HL-60 (cell line): ENCODE results near the gene GRM5.

Source experiments
- DNase-seq, 2 experiments: peaks; one replicate each; pipeline ENCODE4 v3.0.0-alpha.2; 2010 to 2020; ENCODE audit warnings: low read depth in 1 of 2, low spot score in 1 of 2
- H3K27ac ChIP-seq: fragments of 250-450 bp; sonication (Bioruptor Pico); replicated peaks from 2 replicates; pipeline ENCODE4 v1.5.1; 2020; ENCODE audit warnings: mild to moderate bottlenecking, moderate library complexity
- H3K27me3 ChIP-seq: fragments of 250-450 bp; sonication (Bioruptor Pico); 2 replicates; pipeline ENCODE4 v1.5.1; 2021; ENCODE audit warnings: mild to moderate bottlenecking, moderate library complexity; ENCODE audit not compliant: insufficient read depth, poor library complexity, severe bottlenecking
- H3K4me3 ChIP-seq: replicated peaks from 2 replicates; pipeline ENCODE4 v1.5.1; 2011; ENCODE audit warnings: mild to moderate bottlenecking, control low read depth, low read length; ENCODE audit not compliant: insufficient read depth
- CTCF ChIP-seq: IDR thresholded peaks from one replicate; pipeline ENCODE4 v1.5.1; 2011; ENCODE audit warnings: low read length, control low read depth, inconsistent platforms; ENCODE audit not compliant: insufficient read depth
- GABPA ChIP-seq: IDR thresholded peaks from 2 replicates; pipeline ENCODE4 v1.6.1; 2012; ENCODE audit warnings: low read depth
- POLR2AphosphoS5 ChIP-seq: IDR thresholded peaks from 2 replicates; pipeline ENCODE4 v1.6.1; 2012; ENCODE audit warnings: low read depth
- REST ChIP-seq: IDR thresholded peaks from 2 replicates; pipeline ENCODE4 v1.6.1; 2012; ENCODE audit warnings: low read depth; ENCODE audit not compliant: insufficient replicate concordance
- SPI1 ChIP-seq: IDR thresholded peaks from 2 replicates; pipeline ENCODE4 v1.6.1; 2012; ENCODE audit warnings: low read depth, mild to moderate bottlenecking, borderline replicate concordance

The GRM5 gene

DNA sequence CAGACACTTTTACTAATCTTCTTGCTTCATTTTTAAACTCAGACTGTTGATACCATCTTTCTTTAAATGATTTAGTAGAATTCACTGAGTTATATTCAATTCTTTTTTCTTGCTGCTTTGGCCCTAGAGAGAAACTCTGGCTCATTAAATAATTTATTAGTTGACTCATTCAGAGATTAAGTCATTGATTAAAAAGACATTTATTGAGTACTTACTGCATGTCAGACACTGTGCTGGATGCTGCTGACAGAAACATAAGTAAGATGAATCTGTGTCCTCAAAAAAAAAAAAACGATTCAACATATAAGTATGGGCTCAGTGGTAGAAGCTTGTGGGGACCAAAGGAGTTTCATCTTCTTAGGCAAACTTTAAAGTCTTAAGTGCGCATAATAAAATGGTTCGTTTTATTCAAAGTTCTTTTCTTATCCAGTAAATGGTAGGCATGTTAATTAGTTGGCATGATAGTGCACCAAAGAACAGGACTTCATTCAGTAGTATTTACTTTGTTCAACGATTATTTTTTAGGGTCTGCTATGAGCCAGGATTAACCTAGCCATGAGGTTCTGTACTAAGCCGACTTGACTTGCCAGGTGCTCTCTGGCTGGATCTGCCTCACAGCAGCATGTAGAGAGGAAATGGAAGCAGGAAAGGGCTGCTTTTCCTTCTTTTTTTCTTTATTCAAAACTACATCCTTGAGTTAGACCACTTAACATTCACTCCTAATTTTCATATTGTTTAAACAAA is 447.3 kb downstream of the GRM5 start:
- TF ChIP-seq CTCF: no peak
- TF ChIP-seq GABPA: no peak
- no peak for TF ChIP-seq POLR2AphosphoS5
- TF ChIP-seq SPI1: no peak
- TF ChIP-seq REST: no peak
- Histone ChIP-seq H3K27ac (no peak overlapping the region), H3K27me3 (no peaks in the 10 kb centered on the region), H3K4me3 (no peak overlapping the region)
- no peak for DNase-seq

GRCh38 chr11:88617226-88617625 is 448.6 kb downstream of the GRM5 start:
- H3K27me3 ChIP-seq: no peaks in the 10 kb centered on the region
- no peak for TF ChIP-seq SPI1
- no peak for TF ChIP-seq CTCF
- no peak for TF ChIP-seq REST
- no peak overlapping the region for H3K4me3 ChIP-seq
- DNase-seq: no peak
- no peak overlapping the region for H3K27ac ChIP-seq

GRCh38 chr11:88604260-88604659 is 461.5 kb downstream of the GRM5 start:
- DNase-seq: no peak
- Histone ChIP-seq H3K4me3 (no peak overlapping the region), H3K27ac (no peak overlapping the region), H3K27me3 (no peaks in the 10 kb centered on the region)
- TF ChIP-seq GABPA (no peak), POLR2AphosphoS5 (no peak), SPI1 (no peak), REST (no peak), CTCF (no peak)
